ENCODE data around the gene SSR4. TPM values are rescaled to one million over a fixed set of nuclear protein-coding genes. Genes with fewer than 3 reads are reported as not detected.
"Not testable (repeated sequence)": the region's sequence is repeated elsewhere in the genome, so short reads cannot be mapped to it uniquely, and the experiment has no call there.

Gene SSR4
- total RNA-seq (2014; rRNA removed; shearing (Covaris generic)) (121 and 165 TPM in 2 replicates), total RNA-seq (2022) (156 and 186 TPM in 2 replicates), Bru-seq, nascent RNA (percentile 75 among the genes with signal in this experiment), BruChase-seq, experiment 1, labeled RNA remaining after a 6-hour chase (percentile 85 among the genes with signal in this experiment), BruChase-seq, experiment 2, labeled RNA remaining after a 2-hour chase (percentile 74 among the genes with signal in this experiment)
- long read RNA-seq, transcript SSR4-210 (5 exons, 701 nt): minor isoform, 12 of 187 reads
- long read RNA-seq, transcript SSR4-206 (4 exons, 2,482 nt): minor isoform, 6 of 187 reads
- long read RNA-seq, transcript SSR4-203 (6 exons, 643 nt): major isoform, 133 of 187 reads
- long read RNA-seq, partial matches to known transcripts: 13 of 187 reads
- long read RNA-seq, other reads (novel, unspliced or antisense): 22 of 187 reads

GRCh38 chrX:153794018-153794896, at the start of gene SSR4, which contains the start of gene IDH3G:
Gene SSR4, plus strand, starts transcription at chrX:153794668. Its CDS starts 20 bp downstream, at chrX:153794688.
Gene IDH3G, minus strand, starts transcription at chrX:153794375. Its CDS starts 49 bp downstream, at chrX:153794326.
- H3K79me2 ChIP-seq (ENCODE audit: insufficient read depth, low read depth, low read length): peaks cover 32% of the 10 kb centered on the region
- H3K4me3 ChIP-seq (ENCODE audit: low read depth, low read length, poor library complexity, severe bottlenecking): peak within 1 kb of the TSS; percentile 100
- peak; percentile 94 for DNase-seq (ENCODE audit: low spot score)
- ChIA-PET CTCF (ENCODE audit: unreplicated experiment) (no interaction called here), POLR2A (interaction anchor here (0.6 to 1.2 kb wide), 5 partner anchors 111 to 301 kb away, joined by 3 to 4 read pairs (median 3); no protein-coding TSS in a partner anchor)
- peaks cover 14% of the 10 kb centered on the region for H3K4me1 ChIP-seq (ENCODE audit: insufficient read depth, low read length, poor library complexity, severe bottlenecking)
- no peaks in the 10 kb centered on the region for H3K9me2 ChIP-seq (ENCODE audit: insufficient read depth, low read length)
- H3K9me3 ChIP-seq (ENCODE audit: low read length): no peaks in the 10 kb centered on the region
- intact Hi-C loops (cut with micrococcal nuclease; ENCODE audit: unreplicated experiment): loop anchor here (1.0 to 5.0 kb wide), 2 partner anchors 131 to 173 kb away; no protein-coding TSS in a partner anchor
- H3K27ac ChIP-seq (ENCODE audit: low read depth, low read length, poor library complexity, severe bottlenecking): peak within 1 kb of the TSS; percentile 66
- no TSS peak for BruUV-seq (replicated peaks)
- peaks cover 41% of the 10 kb centered on the region for H3K36me3 ChIP-seq (ENCODE audit: insufficient read depth, low read length)
- no peaks in the 10 kb centered on the region for H4K20me1 ChIP-seq (ENCODE audit: insufficient read depth, low read length)
- peak within 1 kb of the TSS; percentile 97 for H3K4me2 ChIP-seq (ENCODE audit: low read length)
- peak within 1 kb of the TSS; percentile 75; the same call in 1 of the 2 replicates for H2AFZ ChIP-seq (ENCODE audit: low read length)
- TF ChIP-seq CTCF (conservative IDR thresholded peaks at IDR 0.05; ENCODE audit: low read length) (no peak), EZH2phosphoT487 (IDR thresholded peaks at IDR 0.05; ENCODE audit: borderline replicate concordance, low read depth, low read length) (no peak)

GRCh38 chrX:153745067-153745433, 49.4 kb upstream of the SSR4 start:
- H3K4me2 ChIP-seq (ENCODE audit: low read length); H3K9me3 ChIP-seq (ENCODE audit: low read length); intact Hi-C loops (cut with micrococcal nuclease; ENCODE audit: unreplicated experiment); H2AFZ ChIP-seq (ENCODE audit: low read length); DNase-seq (ENCODE audit: low spot score); H4K20me1 ChIP-seq (ENCODE audit: insufficient read depth, low read length); H3K36me3 ChIP-seq (ENCODE audit: insufficient read depth, low read length); H3K27ac ChIP-seq (ENCODE audit: low read depth, low read length, poor library complexity, severe bottlenecking); H3K9me2 ChIP-seq (ENCODE audit: insufficient read depth, low read length); H3K4me3 ChIP-seq (ENCODE audit: low read depth, low read length, poor library complexity, severe bottlenecking); POLR2A ChIA-PET; BruUV-seq (replicated peaks); CTCF ChIA-PET (ENCODE audit: unreplicated experiment); H3K4me1 ChIP-seq (ENCODE audit: insufficient read depth, low read length, poor library complexity, severe bottlenecking); H3K79me2 ChIP-seq (ENCODE audit: insufficient read depth, low read depth, low read length): not testable (repeated sequence)

GRCh38 chrX:153746359-153746758, 48.1 kb upstream of the SSR4 start:
- no TSS peak for BruUV-seq (replicated peaks)
- Histone ChIP-seq H3K36me3 (ENCODE audit: insufficient read depth, low read length) (no peaks in the 10 kb centered on the region), H3K4me3 (ENCODE audit: low read depth, low read length, poor library complexity, severe bottlenecking) (no peak overlapping the region), H3K79me2 (ENCODE audit: insufficient read depth, low read depth, low read length) (no peaks in the 10 kb centered on the region), H3K27ac (ENCODE audit: low read depth, low read length, poor library complexity, severe bottlenecking) (no peak overlapping the region), H3K4me2 (ENCODE audit: low read length) (no peak overlapping the region), H3K9me3 (ENCODE audit: low read length) (no peaks in the 10 kb centered on the region), H2AFZ (ENCODE audit: low read length) (no peak overlapping the region), H3K4me1 (ENCODE audit: insufficient read depth, low read length, poor library complexity, severe bottlenecking) (no peaks in the 10 kb centered on the region), H4K20me1 (ENCODE audit: insufficient read depth, low read length) (no peaks in the 10 kb centered on the region), H3K9me2 (ENCODE audit: insufficient read depth, low read length) (no peaks in the 10 kb centered on the region)
- no peak for DNase-seq (ENCODE audit: low spot score)
- TF ChIP-seq EZH2phosphoT487 (IDR thresholded peaks at IDR 0.05; ENCODE audit: borderline replicate concordance, low read depth, low read length): no peak
- TF ChIP-seq CTCF (conservative IDR thresholded peaks at IDR 0.05; ENCODE audit: low read length): no peak
- ChIA-PET CTCF (ENCODE audit: unreplicated experiment) (no interaction called here), POLR2A (no interaction called here)
- intact Hi-C loops (cut with micrococcal nuclease; ENCODE audit: unreplicated experiment): no loop called here

GRCh38 chrX:153746991-153747390, 47.5 kb upstream of the SSR4 start:
- intact Hi-C loops (cut with micrococcal nuclease; ENCODE audit: unreplicated experiment); H4K20me1 ChIP-seq (ENCODE audit: insufficient read depth, low read length); H3K4me3 ChIP-seq (ENCODE audit: low read depth, low read length, poor library complexity, severe bottlenecking); H3K9me3 ChIP-seq (ENCODE audit: low read length); H3K79me2 ChIP-seq (ENCODE audit: insufficient read depth, low read depth, low read length); H3K27ac ChIP-seq (ENCODE audit: low read depth, low read length, poor library complexity, severe bottlenecking); H3K9me2 ChIP-seq (ENCODE audit: insufficient read depth, low read length); H2AFZ ChIP-seq (ENCODE audit: low read length); H3K36me3 ChIP-seq (ENCODE audit: insufficient read depth, low read length); BruUV-seq (replicated peaks); DNase-seq (ENCODE audit: low spot score); H3K4me2 ChIP-seq (ENCODE audit: low read length); H3K4me1 ChIP-seq (ENCODE audit: insufficient read depth, low read length, poor library complexity, severe bottlenecking); CTCF ChIA-PET (ENCODE audit: unreplicated experiment): not testable (repeated sequence)
- POLR2A ChIA-PET: interaction anchor here (0.7 kb wide), 1 partner anchor 19 kb away, joined by 5 read pairs; no protein-coding TSS in a partner anchor

Measured in OCI-LY7 (cell line).